Putamen (tissue), 1 donor: Measurements from ENCODE around the gene MRPL10.

Source experiments
- DNase-seq: peaks from one replicate; pipeline ENCODE4 v3.0.0-alpha.2; 2016; ENCODE audit warnings: low spot score

The MRPL10 gene

DNA sequence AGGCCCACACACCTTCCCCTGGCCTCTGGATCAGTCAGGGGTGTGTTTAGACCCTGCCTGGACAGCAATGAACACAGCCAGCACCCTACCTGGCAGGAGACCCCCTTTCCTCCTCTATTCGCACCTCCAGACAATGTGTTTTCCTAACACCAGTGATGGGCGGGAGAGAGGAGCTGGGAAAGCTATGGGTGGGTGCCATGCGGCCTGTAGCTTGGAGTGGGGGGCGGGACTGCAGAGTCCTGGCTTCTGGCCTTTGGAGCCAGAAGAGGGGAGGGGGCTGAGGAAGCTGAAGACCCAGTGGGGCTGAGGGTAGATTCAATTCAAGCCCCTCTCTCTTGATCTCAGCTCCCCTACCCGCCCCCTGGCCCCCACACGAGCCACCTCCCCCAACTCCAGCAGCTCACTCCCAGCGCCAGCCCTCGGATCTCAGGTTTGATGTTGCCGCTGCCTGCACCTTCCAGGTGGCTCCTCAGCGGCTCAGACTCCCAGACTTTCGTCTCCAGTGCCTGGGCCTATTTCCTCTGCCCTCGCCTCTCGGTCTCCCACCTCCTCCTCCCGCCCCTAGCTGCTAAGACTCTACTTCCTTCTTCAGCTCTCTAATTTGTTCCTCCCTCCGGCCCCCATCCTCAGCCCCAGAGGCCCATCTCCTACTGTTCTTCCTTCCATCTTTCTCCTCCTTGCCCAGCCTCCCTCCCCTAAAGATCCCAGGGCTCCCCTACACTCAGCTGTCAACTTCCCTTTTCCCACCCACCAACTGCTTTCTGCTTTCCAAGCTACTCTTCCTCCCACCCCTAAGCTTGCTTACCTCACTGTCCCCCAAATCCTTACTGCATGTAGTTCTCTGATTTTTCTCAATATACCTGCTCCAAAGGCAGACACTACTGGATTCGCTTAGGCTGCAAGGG is 26.5 kb upstream of the MRPL10 start:
- DNase-seq = no peak

DNA sequence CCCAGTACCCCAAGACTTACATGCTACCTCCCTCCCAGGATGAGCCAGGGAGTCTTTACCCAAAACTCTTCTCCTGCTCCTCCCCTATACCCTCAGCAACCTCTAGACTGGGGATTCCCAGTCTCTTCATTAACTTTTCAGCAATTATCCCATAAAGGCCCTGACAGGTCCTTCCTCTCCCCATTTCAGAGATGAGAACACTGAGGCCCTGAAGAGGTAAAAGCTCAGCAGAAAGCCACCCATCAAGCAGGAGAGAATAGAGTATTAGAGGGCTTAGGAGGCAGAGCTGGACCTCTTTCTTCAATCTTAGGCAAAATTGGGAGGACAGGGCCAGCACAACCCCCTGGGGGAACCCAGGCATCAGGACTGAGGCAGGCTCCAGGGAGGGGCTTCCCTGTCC is 25.5 kb upstream of the MRPL10 start:
- DNase-seq = no peak

DNA sequence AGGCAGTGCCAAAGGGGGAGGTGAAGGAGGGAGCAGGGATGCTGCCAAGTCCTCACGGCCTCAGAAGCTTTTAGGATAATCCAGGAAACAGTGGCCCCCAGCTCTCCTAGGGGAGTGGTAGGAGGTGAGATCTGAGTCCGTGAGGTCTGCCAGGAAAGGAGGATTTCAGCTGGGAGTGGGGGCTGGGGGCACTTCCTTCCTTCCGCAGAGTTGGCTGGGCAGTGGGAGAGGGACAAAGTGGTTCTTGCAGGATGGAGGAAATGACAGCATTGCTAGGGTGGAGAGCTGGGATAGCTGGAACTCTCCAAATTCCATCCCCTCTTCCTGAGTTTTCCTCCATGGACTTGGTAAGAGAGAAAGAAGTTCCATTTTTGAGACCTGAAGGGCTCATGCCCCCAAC is 24.4 kb upstream of the MRPL10 start:
- DNase-seq = no peak

DNA sequence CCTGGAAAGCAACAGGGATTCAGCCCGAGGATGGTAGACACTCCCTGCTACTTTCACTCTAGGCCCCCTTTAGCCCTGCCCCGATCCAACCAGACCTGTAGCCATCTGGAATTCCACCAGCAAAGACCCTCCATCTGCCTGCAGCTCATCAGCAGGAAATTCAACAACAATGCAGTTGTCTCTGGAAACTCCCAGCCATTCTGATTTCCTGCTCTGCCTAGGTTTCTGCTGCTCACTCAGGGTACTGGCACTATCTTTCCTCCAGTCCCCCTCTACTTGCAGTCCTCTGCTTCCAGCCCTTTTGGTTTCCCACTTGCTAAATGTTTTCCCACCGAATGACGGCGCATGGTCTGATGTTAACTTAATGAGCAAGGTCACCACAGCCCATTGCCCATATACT is 22.3 kb upstream of the MRPL10 start:
- no peak for DNase-seq

DNA sequence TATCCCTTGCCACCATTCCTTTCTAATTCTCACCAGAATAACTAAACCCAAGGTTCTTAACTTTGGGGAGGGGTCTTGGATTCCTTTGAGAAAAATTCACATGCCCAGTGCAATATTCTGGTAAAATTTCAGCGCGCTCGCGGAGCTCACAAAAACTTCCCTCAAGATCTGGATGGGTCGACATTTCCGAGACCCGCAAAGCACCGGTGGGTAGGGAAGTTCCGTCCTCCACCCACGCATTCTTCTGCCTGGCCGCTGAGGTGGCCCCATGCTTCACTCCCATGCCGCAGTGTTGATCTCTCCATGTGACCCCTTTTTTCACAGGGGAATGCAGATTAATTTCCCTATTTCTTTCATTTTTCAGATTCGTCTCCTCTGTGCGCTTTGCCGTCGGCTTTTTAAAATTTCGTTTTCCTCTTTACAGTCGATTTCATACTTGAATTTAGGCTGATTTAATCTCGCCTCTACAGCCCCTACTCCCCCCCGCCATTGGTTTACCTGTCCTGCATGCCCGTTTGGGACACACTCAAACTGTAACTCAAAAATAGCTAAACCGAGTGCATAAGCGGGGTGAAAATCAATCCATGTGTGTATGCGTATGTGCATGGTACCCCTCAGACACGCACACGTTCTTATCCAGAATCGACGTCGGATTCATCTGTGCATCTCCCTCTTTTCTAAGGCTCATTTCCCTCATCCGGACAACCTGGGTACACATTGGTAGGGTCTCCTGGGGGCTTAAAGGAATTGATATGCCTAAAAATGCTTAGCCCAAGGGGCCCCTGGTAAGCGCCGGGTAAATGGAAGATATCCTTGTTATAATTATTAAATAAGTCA is 21.0 kb upstream of the MRPL10 start:
- no peak for DNase-seq

DNA sequence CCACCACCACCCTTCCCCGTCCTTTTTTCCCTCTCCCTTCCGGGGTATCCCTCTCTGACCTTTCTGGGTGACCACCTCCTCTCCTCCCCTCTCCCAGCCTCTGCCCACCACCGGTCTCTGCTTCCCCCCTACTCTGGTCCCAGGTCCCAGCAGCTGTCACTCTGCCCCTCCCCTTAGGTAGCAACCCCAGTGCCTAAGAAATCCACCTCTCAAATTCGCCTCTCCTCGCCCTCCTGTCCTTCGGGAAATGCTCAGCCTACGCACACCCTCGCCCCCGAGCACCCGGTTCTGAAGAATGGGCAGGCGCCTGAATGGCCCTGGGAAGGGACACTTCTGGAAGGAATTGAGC is 20.4 kb upstream of the MRPL10 start:
- DNase-seq = no peak

DNA sequence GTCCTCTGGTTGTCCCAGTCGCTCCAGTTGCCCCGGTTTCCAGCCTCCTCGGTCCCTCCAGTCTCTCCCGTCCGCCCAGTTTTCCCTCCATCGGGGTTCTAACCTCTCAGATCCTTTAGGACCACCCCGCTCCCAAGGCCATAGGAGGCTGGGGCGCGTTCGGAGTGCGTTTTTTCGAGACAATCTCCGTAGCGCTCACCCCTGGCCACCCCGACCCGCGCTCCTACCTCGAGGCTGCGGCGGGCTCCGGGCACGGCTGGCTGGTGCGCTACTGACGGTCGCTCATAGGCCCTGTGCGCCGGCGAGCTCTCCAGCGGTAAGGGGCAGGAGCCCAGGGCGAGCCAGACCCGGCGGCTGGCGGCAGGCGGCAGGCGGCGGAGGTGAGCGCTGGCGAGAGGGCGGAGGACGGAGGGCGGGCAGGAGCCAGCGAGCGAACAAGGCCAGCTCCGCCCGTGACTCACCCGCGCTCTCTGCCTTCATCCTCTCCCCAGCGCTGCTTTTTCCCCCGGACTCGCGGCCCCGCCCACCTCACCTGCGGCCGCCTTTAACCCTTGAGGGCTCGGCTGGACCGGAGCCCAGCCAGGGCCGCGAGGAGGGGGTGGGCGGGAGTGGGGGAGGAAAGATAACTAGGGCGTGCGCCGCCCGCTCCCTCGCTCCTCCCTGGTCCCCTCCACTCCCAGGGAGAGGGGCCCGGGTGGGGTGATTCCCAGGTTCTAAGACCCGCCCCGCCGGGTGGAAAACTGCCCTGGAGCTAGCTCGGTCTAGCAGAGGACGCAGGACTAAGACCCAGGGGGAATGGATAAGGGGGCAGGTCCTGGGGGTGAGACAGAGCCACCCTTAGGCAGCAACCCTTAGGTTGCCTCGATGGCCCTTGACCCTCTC is 19.6 kb upstream of the MRPL10 start, which contains the start of gene SP6:
Gene SP6, minus strand, starts transcription at position 472 of the 882 bp plus-strand sequence. CDS start 2,734 bp downstream, outside the sequence.
- DNase-seq = no peak

DNA sequence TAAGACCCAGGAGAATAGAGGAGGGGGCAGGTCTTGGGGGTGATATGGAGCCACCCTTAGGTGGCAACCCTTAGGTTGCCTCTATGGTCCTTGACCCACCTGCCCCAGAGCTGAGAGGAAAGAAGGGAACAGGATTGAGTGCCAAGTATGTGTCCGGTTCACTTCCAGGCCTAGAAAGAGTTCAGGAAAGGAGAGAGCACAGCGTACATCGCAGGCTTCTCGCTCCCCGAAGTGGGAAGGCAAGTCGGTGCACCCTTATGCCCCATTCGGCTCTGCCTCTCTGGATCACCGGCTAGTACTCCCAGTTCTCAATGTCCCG is 19.0 kb upstream of the MRPL10 start:
- no peak for DNase-seq

DNA sequence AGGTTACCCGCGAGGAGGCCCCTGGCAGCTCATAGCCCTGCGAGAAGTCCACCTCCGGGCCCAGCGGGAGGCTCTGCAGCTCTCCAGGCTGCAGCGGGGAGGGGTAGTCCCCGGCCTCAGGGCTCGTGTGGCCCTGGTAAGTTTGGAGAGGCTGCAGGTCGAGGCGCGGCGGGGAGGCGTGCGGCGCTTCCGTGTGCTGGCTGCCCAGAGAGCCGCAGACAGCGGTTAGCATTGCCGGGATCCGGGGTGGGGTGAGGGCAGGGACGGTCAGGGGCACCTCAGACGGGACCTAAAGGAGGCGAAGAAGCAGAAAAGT is 16.8 kb upstream of the MRPL10 start:
- DNase-seq = no peak

DNA sequence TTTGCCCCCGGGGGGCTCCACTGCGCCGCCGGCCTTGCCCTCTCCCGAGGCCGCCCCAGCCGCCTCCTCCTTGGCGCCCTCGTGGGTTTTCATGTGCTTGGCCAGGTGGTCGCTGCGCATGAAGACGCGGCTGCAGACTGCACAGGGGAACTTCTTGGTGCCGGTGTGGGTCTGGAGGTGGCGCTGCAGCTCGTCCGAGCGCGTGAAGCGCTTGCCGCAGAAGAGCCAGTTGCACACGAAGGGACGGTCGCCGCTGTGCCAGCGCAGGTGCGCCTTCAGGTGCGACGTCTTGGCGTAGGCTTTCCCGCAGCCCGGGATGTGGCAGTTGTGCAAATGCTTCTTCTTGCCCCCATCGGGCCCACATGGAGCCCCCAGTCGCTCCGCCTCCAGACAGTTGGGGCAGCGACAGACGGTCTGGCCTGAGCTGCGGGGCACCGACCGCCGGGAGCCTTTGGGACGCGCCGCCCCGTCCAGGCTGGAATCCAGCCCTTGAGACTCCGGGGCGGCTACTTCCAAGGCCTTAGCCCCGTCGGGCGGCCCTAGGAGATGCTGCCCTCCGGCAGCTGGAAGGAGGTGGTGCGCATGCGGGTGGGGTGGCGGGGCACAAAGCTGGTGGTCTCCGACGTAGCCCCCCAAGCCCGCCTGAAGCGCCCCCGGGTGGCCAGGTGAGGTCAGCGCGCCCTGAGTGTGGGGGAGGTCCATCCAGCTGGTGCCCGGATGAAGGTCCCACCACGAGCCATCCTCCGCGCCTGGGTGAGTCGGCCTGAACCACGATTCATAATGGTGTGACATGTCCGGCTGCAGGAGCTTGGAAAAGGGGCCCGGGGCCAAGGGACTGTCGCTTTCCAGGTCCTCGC is 16.2 kb upstream of the MRPL10 start:
- DNase-seq = no peak

DNA sequence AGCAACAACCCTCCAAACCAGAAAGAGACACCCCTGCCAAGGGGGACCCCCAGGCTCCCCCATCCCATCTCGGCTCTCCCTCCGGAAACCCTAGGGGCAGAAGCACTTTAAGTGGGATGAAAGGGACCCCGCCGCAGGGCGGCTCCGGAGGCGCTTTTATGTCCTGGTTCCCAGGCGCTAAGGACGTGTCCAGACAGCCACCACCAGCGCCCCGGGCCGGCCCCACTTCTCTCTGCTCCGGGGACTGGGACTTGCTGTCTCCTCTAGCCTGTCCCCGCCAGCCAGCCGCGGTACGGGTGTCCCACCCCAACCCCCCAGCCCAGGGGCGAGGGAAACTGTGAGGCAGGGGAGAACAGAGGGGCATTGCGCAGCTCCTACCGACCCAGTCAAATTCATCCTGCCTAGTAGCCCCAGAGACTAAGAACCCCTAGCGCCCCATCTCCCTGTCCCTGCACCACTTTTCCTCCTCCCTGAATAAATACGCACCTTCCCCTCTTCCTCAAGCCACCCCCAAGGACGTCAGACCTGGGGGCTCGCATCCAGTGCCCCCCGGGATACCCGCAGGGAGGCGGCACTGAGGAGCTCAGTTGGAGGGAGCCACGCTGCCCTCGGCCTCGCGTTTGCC is 15.5 kb upstream of the MRPL10 start:
- no peak for DNase-seq

DNA sequence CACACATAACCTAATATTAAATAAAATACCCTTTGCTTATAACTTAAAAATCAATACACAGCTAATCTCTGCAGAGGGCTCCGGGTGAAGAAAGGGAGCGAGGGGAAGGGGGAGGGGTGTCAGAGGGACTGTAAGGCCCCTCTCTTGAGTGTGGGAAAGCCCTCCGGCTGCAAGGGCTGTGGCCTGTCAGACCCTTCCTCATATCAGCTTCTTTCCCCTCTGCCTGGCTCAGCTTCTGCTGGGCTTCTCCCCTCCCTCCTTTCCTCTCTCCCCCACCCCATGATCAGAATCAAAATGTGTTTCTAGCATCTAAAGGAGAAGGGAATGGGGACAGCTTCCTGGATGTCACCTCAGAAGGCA is 14.4 kb upstream of the MRPL10 start:
- DNase-seq = no peak

DNA sequence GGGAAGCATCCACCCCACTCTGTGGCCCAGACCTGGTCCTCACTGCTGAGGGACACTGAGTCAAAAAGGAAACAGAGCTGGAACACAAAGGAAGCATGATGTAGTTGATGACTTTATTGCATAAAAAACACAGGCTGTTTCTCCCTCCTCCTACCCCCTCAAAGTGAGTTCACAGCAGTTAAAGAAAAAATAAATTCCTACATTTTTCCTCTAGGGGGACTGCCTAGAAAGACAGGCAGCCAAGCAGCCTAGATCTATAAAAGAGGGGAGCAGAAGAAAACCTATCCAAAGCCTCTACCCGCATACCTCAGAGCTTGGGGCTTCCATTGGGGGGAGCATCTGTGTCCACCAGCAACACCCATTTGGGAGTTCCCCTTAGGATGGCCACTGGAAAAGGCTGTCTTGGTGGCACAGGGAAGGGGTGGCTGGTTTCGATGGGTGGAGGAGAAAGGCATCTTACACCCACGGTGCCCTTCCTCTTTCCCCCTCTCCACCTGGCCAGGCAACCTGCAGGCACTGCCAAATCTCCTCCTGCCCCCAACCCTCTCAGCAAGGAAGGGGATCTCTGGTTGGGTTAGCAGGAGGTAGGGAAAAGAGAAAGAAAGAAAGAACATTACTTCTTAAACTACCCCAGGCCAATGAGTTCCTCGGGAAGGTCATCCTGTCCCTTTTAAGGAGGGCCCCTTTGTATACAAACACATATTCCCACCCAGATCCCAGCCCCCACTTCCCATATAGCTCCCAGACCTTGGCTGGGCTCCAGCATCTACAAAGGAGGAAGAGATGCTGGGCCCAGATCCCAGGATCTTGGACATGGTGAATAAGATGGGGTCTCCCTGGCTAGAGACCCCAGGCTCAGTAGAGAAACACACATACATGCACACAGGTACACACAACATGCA is 13.7 kb upstream of the MRPL10 start:
- DNase-seq = no peak

DNA sequence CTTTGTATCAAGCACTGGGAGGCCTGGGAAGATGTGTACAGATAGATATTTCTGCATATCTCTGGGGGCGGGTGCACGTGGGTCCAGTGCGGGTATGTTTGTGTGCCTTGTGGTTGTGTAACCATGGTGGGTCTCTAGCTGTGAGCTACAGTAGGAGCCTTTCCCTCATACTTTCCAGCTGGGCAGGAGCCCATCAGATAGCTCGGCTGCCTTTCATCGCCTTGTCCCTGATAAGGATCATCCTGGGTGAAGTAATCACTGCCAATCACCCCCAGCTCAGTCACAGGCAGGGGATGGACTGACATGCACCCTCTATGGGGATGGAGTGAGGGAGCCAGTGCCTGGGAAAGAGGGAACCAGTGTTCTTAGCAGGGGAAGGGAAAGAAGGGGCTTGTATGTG is 12.9 kb upstream of the MRPL10 start:
- DNase-seq = no peak

DNA sequence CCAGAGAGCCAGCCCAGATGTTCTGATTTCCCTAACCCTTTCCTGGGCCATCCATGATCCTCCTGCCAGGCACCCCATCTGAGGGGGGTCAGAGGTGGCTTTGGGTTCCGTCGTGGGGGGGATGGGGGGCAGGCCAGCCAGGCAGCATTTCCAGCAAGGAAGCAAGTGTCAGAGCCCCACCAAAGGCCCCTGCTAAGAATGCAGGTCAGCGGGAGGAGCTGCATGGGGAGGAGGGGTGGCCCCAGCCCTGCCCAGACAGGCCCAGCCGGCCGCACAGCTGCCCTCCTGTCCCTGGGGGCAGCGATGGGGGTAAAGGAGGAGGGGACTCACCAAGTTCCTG is 12.0 kb upstream of the MRPL10 start:
- DNase-seq = no peak

DNA sequence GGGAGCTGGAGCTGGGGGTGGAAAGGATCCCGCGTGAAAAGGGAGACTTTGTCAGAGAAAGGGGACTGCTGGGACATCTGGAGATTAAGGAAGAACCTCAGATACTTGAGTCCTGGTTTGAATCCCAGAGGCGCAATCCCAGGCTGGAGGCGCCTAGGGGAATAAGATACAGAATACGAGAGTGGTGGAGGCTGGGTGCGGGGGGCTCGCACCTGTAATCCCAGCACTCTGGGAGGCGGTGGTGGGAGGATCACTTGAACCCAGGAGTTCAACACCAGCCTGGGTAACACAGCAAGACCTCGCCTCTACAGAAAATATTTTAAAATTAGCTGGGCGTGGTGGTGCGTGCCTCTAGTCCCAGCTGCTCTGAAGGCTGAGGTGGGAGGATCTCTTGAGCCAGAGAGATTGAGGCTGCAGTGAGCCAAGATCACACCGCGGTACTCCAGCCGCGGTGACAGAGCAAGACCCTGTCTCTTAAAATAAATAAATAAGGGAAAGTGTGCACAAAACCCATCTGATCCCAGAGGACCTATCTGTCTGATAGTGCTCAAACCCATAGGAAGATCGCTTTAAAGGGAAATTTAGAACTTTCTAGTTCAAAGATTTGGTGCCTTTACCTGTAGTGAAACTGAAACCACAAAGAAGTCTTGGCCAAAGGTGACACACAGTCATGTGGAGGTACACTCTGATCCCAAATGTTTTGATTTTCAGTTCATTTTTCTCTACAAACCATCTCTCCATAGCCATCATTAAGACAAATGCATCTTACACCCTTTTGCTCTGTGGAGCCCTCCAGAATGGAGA is 10.3 kb upstream of the MRPL10 start:
- DNase-seq = no peak

DNA sequence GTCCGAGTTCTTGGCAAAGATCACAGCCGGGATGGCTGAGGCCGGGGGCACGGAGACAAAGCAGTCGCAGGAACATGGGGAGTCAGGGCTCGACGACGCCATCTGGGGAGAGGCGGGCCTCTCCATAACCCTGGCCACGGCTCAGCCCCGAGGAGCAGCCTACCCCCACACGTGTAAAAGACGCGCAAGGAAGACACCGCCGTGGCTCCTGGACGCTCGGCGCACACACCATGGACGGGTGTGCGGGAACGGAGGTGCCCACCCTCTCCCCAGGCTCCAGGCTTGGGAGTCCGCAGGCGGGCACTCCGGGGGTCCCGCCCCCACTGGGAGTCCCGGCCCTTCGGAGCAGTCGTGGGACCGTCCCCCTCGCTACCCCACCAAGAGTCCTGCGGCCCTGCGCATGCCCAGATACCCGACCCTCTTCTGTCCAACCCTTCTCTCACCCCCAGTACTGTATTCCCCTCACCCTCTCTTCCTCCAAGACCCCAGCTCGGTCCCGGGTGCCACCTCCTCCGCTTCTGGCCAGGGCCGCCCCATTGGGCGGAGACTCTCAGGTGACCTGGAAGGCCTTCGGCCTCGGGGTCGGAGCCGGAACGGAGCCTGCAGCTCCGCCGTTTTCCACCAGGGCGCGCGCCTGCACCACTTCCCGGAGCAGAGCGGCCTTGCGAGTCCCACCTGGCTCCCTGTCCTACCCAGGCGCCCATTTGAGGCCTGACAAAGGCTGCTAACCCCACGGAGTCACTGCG is 9.6 kb upstream of the MRPL10 start, which contains the start of gene SCRN2:
Gene SCRN2, minus strand, starts transcription at position 532 of the 746 bp plus-strand sequence. Its CDS starts 430 bp downstream, at position 102.
- peak; percentile 77 for DNase-seq

DNA sequence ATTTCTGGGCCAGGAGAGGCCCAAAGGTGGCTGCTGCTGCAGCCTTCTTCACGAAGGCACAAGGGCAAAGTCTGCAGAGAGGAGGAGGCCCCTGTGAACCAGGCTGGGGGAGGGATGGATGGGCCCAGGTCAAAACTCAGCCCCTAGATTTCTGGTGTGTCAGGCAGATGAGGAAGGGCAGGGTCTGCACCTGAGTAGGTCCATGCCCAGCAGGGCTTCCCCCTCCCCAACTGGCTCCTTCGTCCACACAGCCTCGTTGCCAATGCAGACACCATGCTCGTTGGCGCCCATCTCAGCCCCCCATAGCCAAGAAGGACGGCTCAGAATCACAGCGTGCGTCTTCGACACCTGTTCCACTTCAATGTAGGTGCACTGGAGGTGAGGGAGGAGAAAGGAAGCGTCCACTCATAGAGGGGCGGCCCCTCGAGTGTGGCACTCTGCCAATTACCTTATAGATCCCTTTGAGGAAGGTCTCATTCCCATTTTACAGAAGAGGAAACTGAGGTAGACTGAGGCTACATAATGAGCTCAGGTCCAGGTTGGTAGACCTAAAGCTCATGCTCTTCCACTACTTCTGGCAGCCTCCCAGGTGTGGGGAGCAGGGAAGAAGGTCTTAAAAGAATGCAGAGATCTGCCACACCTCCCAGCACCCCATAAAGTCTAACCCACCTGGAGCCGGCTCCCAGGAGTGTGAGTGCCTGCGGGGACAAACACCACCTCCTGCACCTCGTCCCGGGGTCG is 8.8 kb upstream of the MRPL10 start:
- peak; percentile 8 for DNase-seq
